ENCODE data around the gene SYCP1.
"Not testable (repeated sequence)": the region's sequence is repeated elsewhere in the genome, so short reads cannot be mapped to it uniquely, and the experiment has no call there.

Gene SYCP1

GRCh38 chr1:114854693-114855320 is at the start of gene SYCP1:
SYCP1 (plus strand) TSS chr1:114854863; CDS start chr1:114855465, 602 bp downstream.
- no peak for DNase-seq

GRCh38 chr1:114819869-114820268 is 34.8 kb upstream of the SYCP1 start:
- DNase-seq: no peak

GRCh38 chr1:114820392-114820791 is 34.3 kb upstream of the SYCP1 start:
- DNase-seq: no peak

GRCh38 chr1:114821978-114822377 is 32.7 kb upstream of the SYCP1 start:
- no peak for DNase-seq

- no peak for DNase-seq
These were observed 26.4 kb upstream of the SYCP1 start for GRCh38 chr1:114828251-114828650.

GRCh38 chr1:114830075-114830474 is 24.6 kb upstream of the SYCP1 start:
- not testable (repeated sequence) for DNase-seq

- DNase-seq: no peak
These were observed 23.2 kb upstream of the SYCP1 start for GRCh38 chr1:114831276-114831994.

- no peak for DNase-seq
These were observed 22.6 kb upstream of the SYCP1 start for GRCh38 chr1:114832057-114832456.

GRCh38 chr1:114833421-114833820 is 21.2 kb upstream of the SYCP1 start:
- DNase-seq: no peak

- no peak for DNase-seq
These were observed 10.4 kb upstream of the SYCP1 start for GRCh38 chr1:114844270-114844669.

GRCh38 chr1:114853584-114853983 is 1.1 kb upstream of the SYCP1 start:
- no peak for DNase-seq

GRCh38 chr1:114861384-114861783 is 6.7 kb downstream of the SYCP1 start:
- DNase-seq: no peak

GRCh38 chr1:114892194-114892918 is 37.7 kb downstream of the SYCP1 start:
- no peak for DNase-seq

GRCh38 chr1:114896795-114897194 is 42.1 kb downstream of the SYCP1 start:
- no peak for DNase-seq

- DNase-seq: no peak
These were observed 47.2 kb downstream of the SYCP1 start for GRCh38 chr1:114901814-114902213.

GRCh38 chr1:114902343-114902742 is 47.7 kb downstream of the SYCP1 start:
- no peak for DNase-seq

- no peak for DNase-seq
These were observed 48.8 kb downstream of the SYCP1 start for GRCh38 chr1:114903480-114903879.

- not testable (repeated sequence) for DNase-seq
These were observed 61.1 kb downstream of the SYCP1 start for GRCh38 chr1:114915720-114916119.

- no peak for DNase-seq
These were observed 71.9 kb downstream of the SYCP1 start for GRCh38 chr1:114926607-114927006.

GRCh38 chr1:114927401-114927800 is 72.7 kb downstream of the SYCP1 start:
- DNase-seq: no peak

- peak; percentile 45 to 58 for DNase-seq
These were observed 101.9 kb downstream of the SYCP1 start for GRCh38 chr1:114956570-114956969.

- no peak for DNase-seq
These were observed 104.8 kb downstream of the SYCP1 start for GRCh38 chr1:114959423-114959822.

GRCh38 chr1:114976891-114977290 is 122.2 kb downstream of the SYCP1 start:
- DNase-seq: no peak
